NOMO-1 treated with dmso at 0.1 percent for 144 hours (cell line): Measurements from ENCODE around the gene ARSH.
"Not testable (repeated sequence)": the region's sequence is repeated elsewhere in the genome, so short reads cannot be mapped to it uniquely, and the experiment has no call there.

Experiments
- DNase-seq: peaks from one replicate; lab custom pipeline; 2025; ENCODE audit not compliant: unreplicated experiment; lab: John Stamatoyannopoulos, UW

ARSH gene

DNA sequence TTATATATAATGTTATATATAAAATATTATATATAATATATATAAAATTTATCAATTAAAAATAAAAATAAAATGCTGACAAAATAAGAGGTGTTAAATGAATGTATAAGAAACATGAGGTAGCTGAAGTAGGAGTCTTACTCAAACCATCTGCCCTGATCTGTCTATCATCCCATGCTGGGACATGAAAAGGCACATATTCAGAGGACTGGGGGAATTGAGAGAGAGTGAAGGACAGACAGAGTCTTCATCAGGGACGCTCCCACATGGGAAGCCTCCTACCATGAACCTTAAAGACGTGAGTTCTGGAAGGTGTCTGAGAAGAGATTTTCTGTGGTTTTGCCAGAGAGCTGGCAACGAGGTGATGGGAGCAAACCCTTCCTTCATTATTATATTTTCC, 30.9 kb downstream of the ARSH start:
- no peak for DNase-seq

DNA sequence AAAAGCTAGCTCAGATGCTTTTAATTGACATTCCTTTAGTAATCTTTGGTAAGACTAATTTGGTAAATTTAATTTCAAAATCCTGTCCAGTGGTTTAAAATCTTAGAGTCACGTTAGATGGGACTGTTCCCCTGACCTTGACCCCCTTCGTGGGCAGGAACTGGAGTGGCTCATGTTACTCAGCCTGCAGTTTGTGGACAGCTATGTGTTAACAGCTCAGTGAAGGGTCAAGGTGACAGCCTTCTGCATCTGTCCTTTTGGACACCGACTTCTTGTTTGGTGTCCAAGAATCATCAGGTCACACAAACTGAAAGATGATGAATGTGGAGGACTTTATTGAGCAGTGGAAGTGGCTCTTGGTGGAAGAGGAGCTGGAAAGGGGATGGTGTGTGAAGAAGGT, 37.9 kb downstream of the ARSH start:
- no peak for DNase-seq

- no peak for DNase-seq
Measured at GRCh38 chrX:3044671-3045070, 38.3 kb downstream of the ARSH start.

DNA sequence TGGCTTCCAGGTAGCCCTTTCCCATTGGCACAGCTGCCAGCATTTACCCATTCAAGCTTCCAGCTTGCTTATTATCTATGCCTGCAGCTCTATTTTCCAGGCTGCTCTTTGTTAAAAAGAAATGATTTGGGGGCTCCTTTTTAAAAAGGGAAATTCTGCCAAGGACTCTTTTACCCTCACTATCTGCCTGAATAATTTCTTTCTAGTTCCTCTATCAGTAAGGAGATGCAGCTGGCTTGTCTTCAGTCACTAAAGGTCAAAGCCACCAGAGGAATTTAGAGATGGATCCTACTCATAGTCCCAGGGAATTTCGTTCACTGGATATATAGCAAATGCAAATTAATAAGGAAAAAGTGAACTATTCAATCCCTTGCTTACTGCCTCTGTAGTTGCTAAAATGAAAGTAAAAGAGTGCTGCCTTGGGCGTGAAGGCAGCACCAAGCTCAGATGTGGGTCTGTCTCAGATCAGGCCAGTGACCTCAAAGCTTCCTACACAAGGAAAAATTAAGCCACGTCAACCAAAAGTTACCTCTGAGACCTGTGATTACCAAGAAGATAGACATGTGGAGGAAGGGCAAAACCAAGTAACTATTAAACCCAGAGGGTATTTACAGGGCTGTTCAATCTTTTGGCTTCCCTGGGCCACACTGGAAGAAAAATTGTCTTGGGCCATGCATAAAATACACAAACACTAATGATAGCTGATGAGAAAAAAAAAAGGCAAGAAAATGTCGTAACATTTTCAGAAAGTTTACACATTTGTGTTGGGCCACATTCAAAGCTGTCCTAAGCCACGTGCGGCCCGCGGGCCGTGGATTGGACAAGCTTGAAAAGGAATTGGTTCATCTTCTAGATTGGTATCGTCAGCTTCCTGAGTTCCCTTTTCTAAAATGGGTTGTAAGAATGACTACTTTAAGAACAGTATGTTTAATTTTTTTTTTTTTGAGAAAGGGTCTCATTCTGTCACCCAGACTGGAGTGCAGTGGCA, 40.2 kb downstream of the ARSH start:
- DNase-seq, result no peak

GRCh38 chrX:3050523-3051175, 44.3 kb downstream of the ARSH start:
- not testable (repeated sequence) for DNase-seq

DNA sequence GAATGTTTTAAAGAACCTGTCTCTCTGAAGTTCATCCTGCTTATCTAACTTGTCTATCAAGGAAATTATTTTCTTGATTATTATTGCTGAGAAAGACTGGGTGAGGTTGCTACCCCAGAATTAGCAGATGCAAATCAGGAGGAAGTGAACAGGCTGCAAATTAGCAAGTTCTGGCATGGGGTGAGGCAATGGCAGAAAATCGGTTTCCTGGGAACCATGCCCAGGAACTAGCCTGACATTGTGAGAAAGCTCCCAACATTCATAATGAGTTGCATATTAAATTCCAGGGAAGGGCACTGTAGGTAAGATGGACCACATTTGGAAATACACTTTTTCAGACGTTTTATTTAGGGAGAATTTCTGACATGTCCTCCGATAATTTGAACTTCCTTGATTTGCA, 46.5 kb downstream of the ARSH start:
- no peak for DNase-seq

DNA sequence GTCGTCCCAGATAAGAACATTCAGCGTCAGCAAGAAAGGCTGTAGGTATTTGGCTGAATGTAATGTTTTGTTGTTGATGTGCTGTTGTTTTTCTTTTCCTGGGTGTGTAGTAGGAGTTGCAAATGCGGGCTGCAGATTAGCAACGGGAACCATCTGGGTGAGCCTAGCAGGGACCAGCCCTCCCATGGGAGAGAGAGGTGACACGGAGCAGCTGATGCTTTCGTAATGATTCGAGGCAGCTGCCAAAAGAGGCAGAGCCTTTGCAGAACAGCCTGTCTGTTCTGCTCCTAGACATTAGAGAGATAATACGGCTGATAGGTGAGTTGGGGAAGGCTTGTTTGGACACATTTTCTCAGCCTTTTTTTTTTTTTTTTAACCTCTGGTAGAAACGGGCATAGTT, 60.2 kb downstream of the ARSH start:
- no peak for DNase-seq

DNA sequence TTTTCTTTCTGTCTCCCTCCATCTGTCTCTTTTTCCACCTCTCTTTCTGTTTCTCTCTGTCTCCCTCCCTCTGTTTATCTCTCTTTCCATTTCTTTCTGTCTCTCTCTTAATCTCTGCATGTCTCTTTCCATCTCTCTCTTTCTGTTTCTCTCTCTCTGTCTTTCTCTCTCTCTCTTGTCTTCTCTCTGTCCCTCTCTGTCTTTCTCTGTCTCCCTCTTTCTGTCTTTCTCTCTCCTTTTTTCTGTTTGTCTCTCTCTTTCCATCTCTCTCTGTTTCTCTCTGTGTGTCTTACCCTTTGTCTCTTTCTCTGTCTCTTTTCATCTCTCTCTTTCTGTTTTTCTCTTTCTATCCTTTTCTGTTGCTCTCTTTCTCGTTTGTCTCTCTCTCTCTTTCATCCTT, 69.6 kb downstream of the ARSH start:
- no peak for DNase-seq

GRCh38 chrX:3076416-3076991, 70.2 kb downstream of the ARSH start:
- DNase-seq, result no peak
